ENCODE data around the gene JMJD8. TPM values are rescaled to one million over a fixed set of nuclear protein-coding genes. Genes with fewer than 3 reads are reported as not detected.

Gene JMJD8
- total RNA-seq, 1 experiment from 2014 or later: 73.9 TPM

- BruUV-seq (replicated peaks): no TSS peak
- DNase-seq (ENCODE audit: low read depth, low spot score): no peak
- TF ChIP-seq TCF7L2 (IDR thresholded peaks at IDR 0.05; ENCODE audit: low read depth, low read length): no peak
- TF ChIP-seq SIN3A (IDR thresholded peaks at IDR 0.05; ENCODE audit: borderline replicate concordance, insufficient read depth, low read depth, low read length): no peak
- TF ChIP-seq, protein P1, sequence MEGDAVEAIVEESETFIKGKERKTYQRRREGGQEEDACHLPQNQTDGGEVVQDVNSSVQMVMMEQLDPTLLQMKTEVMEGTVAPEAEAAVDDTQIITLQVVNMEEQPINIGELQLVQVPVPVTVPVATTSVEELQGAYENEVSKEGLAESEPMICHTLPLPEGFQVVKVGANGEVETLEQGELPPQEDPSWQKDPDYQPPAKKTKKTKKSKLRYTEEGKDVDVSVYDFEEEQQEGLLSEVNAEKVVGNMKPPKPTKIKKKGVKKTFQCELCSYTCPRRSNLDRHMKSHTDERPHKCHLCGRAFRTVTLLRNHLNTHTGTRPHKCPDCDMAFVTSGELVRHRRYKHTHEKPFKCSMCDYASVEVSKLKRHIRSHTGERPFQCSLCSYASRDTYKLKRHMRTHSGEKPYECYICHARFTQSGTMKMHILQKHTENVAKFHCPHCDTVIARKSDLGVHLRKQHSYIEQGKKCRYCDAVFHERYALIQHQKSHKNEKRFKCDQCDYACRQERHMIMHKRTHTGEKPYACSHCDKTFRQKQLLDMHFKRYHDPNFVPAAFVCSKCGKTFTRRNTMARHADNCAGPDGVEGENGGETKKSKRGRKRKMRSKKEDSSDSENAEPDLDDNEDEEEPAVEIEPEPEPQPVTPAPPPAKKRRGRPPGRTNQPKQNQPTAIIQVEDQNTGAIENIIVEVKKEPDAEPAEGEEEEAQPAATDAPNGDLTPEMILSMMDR (IDR thresholded peaks at IDR 0.05): no peak
- TF ChIP-seq POLR2AphosphoS5 (IDR thresholded peaks at IDR 0.05; ENCODE audit: low read depth, low read length): no peak
- TF ChIP-seq REST (IDR thresholded peaks at IDR 0.05; ENCODE audit: insufficient read depth in 1 of 2, low read depth in 2 of 2, low read length in 1 of 2): no peak
- Histone ChIP-seq H3K4me3 (ENCODE audit: low read depth in 2 of 2, low read length in 2 of 2) (no peak overlapping the region), H3K27ac (ENCODE audit: low read length) (no peak overlapping the region), H3K27me3 (ENCODE audit: control insufficient read depth, insufficient read depth, low read length) (no peaks in the 10 kb centered on the region), H3K36me3 (ENCODE audit: control insufficient read depth, insufficient read depth, low read length) (peaks cover 4% of the 10 kb centered on the region; the same call in 1 of the 2 replicates), H3K9me3 (ENCODE audit: control insufficient read depth, insufficient read depth, low read depth, low read length) (no peaks in the 10 kb centered on the region), H3K4me1 (ENCODE audit: control insufficient read depth, insufficient read depth, low read length) (peaks cover 12% of the 10 kb centered on the region)
- no peak for ATAC-seq
- in situ Hi-C loops (cut with HindIII; ENCODE audit: low pct_unique_long_range_greater_than_20kb, low sequenced_read_pairs): no loop called here
- ChIA-PET POLR2A (no interaction called here), CTCF (no interaction called here)
- intact Hi-C loops (cut with micrococcal nuclease; ENCODE audit: unreplicated experiment): no loop called here
These were observed 9.6 kb upstream of the JMJD8 start for GRCh38 chr16:693766-694165.

DNA sequence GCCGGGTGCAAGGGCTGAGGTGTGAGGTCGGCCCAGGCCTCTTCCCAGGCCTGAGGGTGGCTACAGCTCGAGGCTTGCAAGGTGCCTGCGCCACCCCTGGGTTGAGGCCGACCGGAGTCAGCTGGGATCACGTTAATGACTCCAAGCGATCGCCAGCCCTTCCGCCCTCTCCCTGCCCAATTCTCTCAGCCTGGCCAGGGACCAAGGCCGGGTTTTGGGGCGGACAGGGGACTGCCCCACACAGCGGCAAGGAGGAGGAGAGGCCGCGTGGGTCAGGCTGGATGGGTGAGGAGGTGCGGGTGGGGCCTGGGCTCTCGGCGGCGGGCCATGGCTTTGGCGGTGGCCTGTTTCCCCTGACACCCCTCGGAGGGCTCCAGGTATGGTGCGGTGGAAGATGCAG, 9.2 kb upstream of the JMJD8 start:
- no peak overlapping the region for H3K4me3 ChIP-seq (ENCODE audit: low read depth in 2 of 2, low read length in 2 of 2)
- DNase-seq (ENCODE audit: low read depth, low spot score) (no peak), ATAC-seq (no peak)
- intact Hi-C loops (cut with micrococcal nuclease; ENCODE audit: unreplicated experiment): no loop called here
- TF ChIP-seq POLR2AphosphoS5 (IDR thresholded peaks at IDR 0.05; ENCODE audit: low read depth, low read length) (no peak), SIN3A (IDR thresholded peaks at IDR 0.05; ENCODE audit: borderline replicate concordance, insufficient read depth, low read depth, low read length) (no peak), TCF7L2 (IDR thresholded peaks at IDR 0.05; ENCODE audit: low read depth, low read length) (no peak), REST (IDR thresholded peaks at IDR 0.05; ENCODE audit: insufficient read depth in 1 of 2, low read depth in 2 of 2, low read length in 1 of 2) (no peak)
- TF ChIP-seq, protein P1 (IDR thresholded peaks at IDR 0.05): no peak
- peaks cover 4% of the 10 kb centered on the region; the same call in 1 of the 2 replicates for H3K36me3 ChIP-seq (ENCODE audit: control insufficient read depth, insufficient read depth, low read length)
- ChIA-PET CTCF (no interaction called here), POLR2A (no interaction called here)
- H3K27ac ChIP-seq (ENCODE audit: low read length): no peak overlapping the region
- BruUV-seq (replicated peaks): no TSS peak
- no peaks in the 10 kb centered on the region for H3K27me3 ChIP-seq (ENCODE audit: control insufficient read depth, insufficient read depth, low read length)
- no peaks in the 10 kb centered on the region for H3K9me3 ChIP-seq (ENCODE audit: control insufficient read depth, insufficient read depth, low read depth, low read length)
- peaks cover 13% of the 10 kb centered on the region for H3K4me1 ChIP-seq (ENCODE audit: control insufficient read depth, insufficient read depth, low read length)
- in situ Hi-C loops (cut with HindIII; ENCODE audit: low pct_unique_long_range_greater_than_20kb, low sequenced_read_pairs): no loop called here
